Subcutaneous adipose tissue (tissue), 4 donors: ENCODE measurements around the gene GATD1. TPM values are rescaled to one million over a fixed set of nuclear protein-coding genes. Genes with fewer than 3 reads are reported as not detected.

Experiments
- CTCF ChIP-seq: fragments of 450-650 bp; IDR thresholded peaks from one replicate; pipeline ENCODE4 v1.5.1; 2016; ENCODE audit warnings: low read depth, mild to moderate bottlenecking, control low read depth, antibody characterized with exemption, moderate library complexity
- total RNA-seq, 4 donors: library from RNA; depleted of rRNA; stranded (reverse); fragments of >200 nt; gene quantifications; one replicate each; pipeline ENCODE4 v1.1.0, GENCODE V29; 2016

Gene GATD1
- total RNA-seq, 4 donors from 2014 or later = 7.1 to 22.8 (median 14.9) TPM

GRCh38 chr11:803467-803742, 26.1 kb upstream of the GATD1 start:
- TF ChIP-seq CTCF = no peak

- no peak for TF ChIP-seq CTCF
These were observed 25.6 kb upstream of the GATD1 start for GRCh38 chr11:802693-803466.

- no peak for TF ChIP-seq CTCF
These were observed 24.8 kb upstream of the GATD1 start for GRCh38 chr11:802018-802617.

GRCh38 chr11:801097-801780, 24.0 kb upstream of the GATD1 start:
- no peak for TF ChIP-seq CTCF

GRCh38 chr11:800473-800872, 23.2 kb upstream of the GATD1 start:
- no peak for TF ChIP-seq CTCF

GRCh38 chr11:799641-800316, 22.5 kb upstream of the GATD1 start:
- TF ChIP-seq CTCF = no peak

GRCh38 chr11:798093-798713, 20.9 kb upstream of the GATD1 start, which contains the start of gene SLC25A22:
Gene SLC25A22, minus strand, starts transcription at chr11:798281. Its CDS starts 3,275 bp downstream, at chr11:795006.
- no peak for TF ChIP-seq CTCF
